NCI-H1694 treated with DMSO at 0.1 percent for 48 hours (cell line): ENCODE data around the gene NRXN3.
A peak's percentile ranks its signal among the peaks of the same experiment; 100 is the strongest.

Experiments
- DNase-seq: peaks from one replicate; lab custom pipeline; 2025; lab: John Stamatoyannopoulos, UW

The NRXN3 gene

DNA sequence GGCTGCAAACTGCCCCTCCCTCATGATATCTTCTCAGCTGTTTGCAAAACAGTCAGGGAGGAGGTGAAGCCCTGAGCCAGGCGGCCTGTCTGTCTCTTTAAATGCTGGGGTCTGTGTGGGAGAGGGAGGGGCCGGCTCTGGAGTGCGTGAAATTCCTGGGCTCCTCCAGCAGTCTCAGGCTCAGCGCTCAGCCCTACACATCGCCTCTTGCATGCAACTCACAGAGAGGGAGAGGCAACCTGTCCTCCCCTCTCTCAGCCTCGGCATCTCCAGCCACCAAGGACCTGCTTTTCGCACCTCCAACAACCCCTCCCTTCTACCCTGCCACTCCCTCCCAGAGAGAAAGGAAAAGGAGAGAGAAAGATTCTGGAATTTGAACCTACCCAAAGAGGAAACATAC is at the start of gene NRXN3:
Gene NRXN3 (plus strand): TSS at position 171 of the 400 bp plus-strand sequence. CDS start 72,721 bp downstream, outside the sequence.
- peak; percentile 89 for DNase-seq

DNA sequence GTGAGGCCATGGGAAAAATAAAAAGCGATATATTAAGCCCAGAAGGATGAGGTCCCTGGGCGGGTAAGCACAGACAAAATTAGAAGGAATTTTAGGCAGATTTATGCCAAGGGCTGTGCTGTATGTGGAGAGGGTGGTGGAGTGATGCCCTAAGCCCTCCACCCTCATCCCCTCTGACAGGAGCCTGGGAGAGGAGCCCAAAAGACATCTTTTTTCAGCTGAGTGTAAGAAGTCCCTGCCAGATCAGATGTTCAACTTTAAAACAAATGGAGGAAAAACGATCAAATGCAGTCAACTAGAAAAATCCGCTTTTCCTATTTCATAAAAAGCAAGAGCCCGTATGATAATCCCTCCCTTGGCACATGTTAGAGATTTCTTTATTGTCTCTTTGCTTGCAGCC is 47.7 kb upstream of the NRXN3 start:
- DNase-seq, result no peak

DNA sequence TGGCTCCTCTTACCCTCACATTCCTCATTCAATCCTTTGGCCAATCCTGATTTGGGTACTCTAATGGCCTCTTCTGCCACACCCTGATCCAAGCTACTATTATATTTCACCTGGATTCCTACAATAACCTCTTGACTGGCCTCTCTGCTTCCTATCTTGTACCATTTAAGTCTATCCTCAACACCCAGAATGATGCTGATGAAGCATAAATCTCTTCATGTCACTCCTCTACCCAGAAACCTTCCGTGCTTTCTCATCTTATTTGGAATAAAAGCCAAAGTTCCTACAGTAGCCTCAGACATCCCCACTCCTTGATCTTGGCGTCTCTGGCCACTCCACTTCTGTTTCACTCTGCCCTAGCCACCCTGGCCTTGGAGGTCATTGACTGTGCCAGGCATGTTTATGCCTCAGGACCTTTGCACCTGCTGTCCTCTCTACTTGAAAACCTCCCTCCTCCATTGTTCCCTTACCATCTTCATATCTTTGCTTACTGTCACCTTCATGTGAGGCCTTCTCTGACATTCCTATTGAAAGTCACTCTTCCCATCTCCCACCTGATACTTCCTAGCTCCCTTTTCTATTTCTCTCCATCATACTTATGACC is 46.4 kb upstream of the NRXN3 start:
- no peak for DNase-seq

DNA sequence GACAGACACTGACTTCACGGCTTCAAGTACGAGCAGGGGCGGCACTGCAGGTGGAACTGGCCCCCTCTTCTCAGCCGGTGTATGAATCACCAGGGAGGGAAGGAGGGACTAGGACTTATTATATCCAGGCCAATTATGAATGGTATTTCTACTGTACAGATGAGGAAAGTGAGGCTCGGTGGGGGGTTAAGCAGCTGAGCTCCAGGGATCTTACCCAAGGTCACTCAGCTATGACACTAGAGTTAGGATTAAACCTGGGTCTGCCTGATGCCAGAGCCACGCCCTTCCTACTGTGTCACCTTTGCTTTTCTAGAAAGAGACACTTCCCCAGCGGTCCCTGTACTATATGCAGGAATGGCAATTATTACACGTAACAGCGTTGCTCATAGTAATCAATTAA is 42.2 kb upstream of the NRXN3 start:
- DNase-seq, result no peak

DNA sequence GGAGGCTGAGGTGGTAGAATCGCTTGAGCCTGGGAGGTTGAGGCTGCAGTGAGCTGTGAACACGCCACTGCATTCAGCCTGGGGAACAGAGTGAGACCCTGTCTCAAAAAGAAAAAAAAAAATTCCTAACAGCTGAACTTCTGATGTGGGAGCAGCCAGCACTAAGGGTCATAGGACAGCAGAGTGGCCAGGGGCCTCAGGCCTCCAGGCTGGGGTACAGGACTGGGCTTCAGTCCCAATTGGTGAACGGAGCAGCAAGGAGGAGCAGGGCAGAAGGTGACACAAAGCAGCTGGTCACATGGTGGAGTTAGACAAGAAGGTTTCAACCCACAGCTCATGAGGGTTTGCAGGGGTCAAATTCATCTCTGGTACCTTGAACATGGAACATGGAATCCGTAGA is 40.8 kb upstream of the NRXN3 start:
- DNase-seq, result no peak

DNA sequence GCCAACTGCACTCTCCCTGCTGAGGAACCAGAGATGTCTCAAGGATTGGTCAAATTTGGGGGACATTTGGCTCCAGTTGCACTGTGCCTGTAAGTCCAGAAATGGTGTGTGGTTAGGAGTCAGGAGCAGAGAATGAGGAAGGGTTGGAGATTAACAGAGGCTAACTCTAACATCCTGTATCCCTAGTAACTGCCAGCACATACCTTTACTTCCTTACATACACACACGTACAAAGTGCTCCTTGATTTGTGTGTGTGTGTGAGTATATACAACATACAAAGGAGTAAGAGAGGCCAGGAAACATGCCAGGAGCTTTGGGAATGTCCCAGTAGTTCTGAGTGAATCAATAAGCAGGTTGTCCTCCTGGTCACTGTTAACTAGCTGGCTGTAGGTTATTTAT is 39.8 kb upstream of the NRXN3 start:
- DNase-seq, result no peak

DNA sequence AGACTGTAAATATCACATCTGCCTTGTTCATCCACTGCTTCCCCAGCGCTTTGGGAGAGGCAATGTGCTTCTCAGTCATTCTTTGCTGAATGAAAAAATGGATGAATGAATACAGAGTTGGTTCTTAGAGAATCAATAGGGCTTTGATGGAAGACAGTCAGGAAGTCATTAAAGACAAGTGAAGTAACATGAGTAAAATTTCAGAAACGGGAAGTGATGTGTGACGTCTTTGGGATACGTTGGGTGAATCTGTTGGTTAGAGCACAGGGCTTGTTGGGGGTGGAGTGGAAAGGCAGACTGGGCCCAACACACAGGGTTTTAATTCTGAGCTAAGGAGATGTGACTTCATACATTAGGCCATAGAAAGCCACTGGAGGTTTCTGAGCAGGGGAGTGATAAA is 39.0 kb upstream of the NRXN3 start:
- no peak for DNase-seq

DNA sequence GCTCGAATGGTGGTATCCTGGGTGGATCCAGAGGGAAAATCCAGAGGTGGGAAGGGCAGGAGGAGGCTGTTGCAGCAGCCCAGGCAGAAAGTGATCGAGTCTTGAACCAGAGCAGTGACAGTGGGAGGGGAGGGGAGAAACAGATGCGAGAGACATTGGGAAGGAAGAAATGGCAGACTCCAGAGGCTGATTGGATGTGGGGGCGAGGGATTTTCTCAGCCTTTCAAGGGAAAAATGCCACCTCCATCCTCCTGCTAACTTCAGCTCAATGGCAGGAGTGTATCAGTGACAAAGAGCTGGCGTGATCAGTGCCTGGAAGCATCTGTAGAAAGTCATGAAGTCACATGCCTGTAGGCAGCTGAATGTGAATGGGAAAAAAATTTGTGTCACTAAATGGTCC is 38.6 kb upstream of the NRXN3 start:
- no peak for DNase-seq

DNA sequence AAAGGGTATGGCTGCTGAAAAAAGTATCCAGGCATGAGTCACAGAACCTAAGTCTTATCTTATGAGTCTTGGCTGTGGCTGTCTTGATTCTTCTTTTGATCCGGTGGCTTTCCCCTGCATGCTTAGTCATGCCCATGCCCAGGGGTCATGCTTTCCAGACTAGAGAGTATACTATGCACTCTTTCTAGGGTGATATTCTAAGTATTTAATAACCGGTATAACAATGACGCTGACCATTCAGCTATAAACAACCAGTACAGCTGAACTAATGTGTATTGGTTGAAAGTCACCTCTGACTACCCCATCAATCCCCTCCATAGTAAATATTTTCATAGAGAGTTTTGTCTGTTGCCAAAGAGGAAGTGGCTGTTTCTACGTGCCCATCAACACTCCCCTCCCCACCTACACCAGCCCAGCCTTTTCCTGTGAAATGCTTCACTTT is 34.7 kb upstream of the NRXN3 start:
- DNase-seq, result no peak

DNA sequence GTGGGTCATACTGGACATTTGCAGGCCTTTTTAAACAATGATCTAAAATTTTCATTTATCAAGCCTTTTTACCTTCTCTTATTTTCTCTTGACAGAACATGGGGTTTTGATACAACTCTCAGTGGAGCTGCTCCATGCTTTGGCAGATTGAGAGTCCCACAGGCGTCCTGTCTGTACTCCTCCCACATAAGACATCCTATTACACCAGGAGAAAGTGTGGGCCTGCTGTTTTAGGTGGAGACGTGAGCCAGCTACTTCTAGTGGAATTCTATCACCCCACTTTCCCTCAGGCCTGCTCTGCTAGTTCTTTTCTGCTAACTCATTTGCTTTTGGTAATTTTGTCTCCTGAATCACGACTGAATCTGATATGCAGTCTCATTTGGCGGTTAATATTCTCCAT is 33.5 kb upstream of the NRXN3 start:
- DNase-seq, result no peak

DNA sequence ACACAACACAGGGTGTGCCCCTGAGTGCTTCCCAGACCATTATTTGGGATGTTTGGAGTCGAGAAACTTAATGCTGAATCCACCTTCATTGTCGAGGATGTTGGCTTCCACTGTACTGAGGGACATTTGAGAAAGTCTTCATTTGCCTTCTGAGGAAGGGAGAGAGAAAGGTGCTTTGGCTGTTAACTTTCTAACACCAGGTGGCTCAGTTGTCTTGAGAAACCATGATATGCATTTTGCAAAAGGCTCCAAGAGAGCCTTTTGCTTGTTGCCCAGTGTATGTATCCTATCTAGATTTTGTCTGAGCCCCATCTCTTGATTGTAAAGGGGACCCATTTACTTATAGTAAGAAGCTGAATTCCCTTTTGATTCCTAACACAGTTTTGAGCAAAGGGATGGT is 28.6 kb upstream of the NRXN3 start:
- no peak for DNase-seq

DNA sequence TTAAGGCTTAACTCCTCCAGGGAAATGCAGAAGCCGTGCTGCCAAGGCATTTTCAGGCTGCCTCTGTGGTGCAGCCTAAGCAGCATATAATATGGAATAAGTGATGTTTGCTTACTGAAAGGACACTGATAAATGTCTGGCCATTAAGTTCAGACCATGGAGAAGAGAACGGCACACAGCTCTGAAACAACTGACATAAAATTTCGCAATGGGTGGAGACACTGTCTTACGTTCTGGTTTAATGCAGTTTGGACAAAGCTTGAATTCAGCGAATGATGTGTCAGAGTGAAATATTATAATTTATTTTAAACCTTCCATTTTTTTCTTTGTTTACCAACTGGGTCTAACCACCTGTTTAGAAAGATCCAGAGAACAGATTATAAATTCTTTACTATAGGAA is 27.2 kb upstream of the NRXN3 start:
- DNase-seq, result no peak

DNA sequence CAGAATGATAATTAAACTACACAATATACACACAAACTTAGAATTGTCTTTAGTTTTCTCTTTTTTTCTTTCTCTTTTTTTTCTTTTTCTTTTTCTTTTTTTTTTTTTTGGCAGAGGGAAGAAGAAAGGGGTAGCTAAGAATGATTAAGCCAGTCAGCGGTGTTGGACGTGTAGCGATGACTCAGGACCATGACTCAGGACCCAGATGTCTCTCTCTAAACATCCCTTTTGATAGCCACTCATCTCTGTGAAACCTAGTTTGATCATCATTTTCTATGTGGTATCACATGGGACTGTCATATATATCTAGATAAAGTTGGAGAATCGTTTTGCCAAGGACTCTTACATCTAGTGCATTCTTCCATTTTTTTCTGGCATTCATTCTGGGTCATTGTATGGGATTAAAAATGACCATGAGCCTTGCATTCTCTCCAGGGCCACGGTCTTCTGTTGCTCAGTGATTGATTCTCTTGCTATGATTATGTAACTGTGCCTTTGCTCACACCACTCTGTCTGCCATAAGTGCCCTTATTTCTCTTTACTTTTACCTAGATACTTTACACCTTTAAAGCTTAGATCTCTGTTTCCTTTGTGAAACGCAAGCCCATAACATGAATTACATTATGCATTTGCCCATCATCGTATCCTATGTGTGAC is 26.6 kb upstream of the NRXN3 start:
- DNase-seq, result no peak

DNA sequence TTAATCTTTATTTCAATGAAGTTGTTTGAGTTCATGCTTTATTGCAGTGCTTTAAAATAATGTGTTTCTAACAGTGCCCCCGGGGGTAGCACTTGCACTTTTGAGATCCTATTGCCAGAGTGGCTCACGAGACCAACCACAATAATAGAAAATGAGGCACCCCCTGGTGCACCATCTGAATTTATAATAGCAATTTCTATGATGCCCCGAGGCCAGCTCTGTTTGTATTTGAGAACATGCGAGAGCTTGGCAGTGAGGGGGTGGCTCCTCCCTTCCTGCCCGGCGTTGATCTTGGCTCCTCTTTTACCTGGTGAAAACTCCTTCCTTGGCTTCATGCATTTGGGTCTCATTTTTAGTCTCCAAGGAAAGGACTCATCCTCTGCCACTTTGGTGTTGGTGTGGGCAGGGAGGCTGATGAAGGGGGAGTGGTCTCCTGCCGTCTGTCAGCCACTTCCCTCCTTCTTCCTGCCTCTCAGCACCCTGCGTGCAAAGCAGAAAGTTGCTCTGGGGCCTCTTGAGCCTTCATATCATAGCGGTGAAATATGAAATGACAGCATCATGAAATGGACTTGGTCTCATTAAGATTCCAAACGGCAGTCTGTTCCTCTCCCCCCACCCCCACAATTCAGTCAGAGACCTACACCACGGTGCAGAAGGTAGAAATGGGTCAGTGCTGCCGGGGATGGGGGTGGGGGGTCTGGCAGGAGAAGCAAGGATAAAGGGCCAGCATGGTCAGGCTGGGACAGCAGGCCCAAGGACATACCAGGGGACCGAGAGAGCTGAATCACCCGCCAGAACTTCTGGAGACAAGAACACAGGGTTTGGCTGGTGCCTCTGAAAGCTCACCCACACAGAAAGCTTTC is 17.7 kb upstream of the NRXN3 start:
- no peak for DNase-seq

DNA sequence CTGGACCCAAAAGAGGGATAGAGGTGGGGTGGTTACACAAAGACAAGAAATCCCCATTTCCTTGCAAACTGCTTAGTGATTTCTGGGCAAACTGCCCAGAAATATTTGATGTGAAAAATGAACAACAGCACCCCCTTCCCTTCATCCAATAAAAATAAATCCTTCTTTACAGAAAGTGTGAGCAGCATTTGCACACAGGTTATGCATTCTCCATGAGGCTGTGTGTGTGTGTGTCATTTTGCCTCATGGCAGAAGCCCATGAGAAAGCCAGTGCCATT is 17.2 kb upstream of the NRXN3 start:
- peak; percentile 65 for DNase-seq

DNA sequence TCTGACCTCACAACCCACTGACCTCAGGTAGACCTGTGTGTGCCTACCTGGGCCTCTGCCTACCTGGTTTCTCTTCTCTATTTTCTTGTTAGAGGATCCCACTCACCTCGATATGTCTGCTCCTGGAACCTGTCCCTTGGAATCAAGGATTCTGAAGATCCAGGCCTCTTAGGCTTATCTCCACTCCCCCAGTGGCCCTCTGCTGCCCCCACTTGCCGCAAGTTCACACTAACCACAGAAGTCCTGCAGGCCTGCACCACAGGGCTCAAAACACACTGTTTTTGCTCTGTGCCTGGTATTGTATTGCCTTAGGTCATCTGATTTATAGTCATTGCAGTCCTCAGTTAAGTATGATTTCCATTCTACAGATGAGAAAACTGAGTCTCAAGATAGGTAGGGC is 15.3 kb upstream of the NRXN3 start:
- DNase-seq, result no peak

DNA sequence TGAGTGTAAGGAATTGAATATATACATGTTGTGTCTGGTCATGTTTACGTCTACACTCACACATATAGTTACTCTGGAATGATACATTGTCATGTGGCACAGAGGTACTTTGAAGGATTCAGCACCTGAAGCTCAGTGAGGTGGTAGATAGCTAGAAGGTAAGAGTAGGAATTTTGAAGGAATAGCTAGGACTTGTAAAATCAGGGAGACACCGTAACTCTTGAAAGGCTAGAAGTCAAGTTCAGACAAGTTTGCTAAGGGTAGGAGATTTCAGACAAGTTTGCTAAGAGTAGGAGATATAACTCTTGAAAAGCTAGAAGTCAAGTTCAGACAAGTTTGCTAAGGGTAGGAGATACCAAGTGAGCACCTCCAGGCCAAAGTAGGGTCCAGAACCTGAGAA is 14.0 kb upstream of the NRXN3 start:
- DNase-seq, result no peak

DNA sequence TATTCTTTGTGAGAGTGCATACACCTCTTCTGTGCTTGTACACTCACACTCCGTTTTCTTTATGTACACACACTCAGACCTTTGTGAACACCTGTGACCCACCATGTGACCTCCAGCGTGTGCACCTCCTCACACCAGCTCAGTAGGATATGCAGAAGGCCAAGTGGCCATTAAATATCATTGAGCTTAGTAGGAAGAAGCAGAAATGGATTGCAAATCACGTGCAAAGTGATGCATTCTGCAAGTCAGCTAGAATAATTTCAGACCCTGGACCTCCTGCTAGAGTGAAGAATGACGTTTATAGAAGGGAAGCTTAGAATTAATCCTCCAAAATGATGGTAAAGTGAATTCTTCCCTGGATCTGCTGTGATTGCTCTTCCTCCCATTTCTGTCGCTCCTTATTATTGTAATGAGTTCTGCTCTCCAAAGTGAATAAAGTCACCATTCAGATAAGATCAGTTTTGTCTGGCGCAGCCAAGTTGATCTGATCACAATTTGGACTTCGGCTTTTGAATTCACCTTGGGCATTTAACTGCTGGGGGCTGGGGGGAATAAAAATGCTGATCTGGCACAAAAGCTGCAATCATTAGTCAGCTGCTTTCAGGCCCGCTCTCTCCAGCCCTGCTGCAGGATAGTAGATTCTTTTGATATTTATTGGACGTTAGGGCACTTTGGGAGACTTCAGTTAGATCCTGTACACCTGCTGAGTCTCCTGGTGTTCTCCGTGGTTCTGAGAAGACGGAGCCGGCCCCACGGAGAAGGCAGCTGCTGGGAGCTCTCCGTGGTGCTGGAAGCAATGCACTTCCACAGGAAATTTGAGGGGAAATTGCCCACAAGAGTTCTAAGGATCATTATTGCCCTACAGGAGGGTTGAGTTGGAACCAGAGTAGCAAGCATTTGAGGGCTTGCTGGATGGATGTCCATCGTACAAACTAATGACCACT is 12.4 kb upstream of the NRXN3 start:
- DNase-seq, result no peak

DNA sequence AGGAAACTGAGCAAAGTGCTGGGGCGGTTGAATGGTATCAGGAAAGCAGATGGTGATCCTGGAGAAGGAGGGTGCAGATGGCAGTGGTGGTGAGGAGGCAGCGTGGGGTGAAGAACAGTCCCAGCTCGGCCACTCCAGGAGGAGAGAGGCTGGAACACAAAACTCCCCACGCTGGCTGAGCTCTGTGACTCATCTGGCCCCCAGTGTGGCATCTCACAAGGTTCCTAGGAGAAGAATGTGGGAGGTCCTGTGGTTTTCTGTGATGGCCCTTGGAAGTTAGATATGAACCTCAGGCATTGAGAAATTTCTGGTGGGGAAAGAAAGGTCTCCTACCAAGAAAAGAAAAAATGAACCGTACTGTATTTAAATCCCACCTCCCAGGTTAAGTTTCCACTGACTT is 8.0 kb upstream of the NRXN3 start:
- DNase-seq, result no peak

DNA sequence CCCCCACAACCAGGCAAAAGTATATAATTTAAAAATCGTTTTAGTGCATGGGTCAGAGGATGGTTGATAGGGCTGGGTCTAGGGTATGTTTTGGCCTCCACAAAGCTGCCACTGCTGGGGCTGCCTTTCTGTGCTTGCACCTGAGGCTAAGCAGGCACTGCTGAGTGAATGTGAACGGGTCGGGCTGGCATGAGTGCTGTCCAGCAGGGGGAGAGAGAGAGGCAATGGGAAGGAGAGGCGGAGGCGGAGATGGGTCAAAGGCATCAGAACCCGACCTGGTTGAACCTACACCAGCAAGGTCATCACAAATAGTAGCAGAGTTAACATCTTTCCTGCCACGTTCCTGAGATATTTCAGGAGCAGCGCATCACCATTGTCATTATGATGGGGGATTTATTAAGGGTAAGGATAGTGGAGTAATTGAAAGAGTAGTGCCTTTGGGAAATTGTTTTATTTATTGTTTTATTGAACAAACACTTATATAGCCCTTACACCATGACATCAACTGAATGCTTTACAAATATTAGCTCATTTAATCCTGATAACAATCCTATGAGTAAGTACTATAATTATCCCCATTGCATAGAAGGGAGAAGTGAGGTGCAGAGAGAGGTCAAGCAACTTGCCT is 5.8 kb upstream of the NRXN3 start:
- peak; percentile 71 for DNase-seq

DNA sequence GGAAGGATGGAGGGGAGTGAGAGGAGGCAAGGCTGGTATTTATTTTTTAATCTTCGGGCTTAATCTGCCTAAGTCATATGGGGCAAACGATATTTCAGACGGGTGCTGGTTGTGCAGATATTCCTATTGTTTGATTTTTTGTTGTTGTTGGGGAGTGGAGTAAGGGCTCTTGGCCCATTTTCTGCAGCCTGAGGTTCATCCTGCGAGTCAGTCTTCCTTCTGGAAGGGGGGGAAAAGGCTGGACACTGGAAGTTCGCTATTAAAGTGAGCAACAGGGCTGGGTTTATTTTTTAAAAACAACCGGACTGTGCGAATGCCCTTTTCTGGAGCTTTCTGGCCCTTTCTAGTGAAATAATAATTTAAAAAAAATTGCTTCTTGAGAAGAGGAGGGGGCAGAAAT is 2.3 kb downstream of the NRXN3 start:
- no peak for DNase-seq
